Choroid plexus epithelial cell (primary cell): ENCODE data around the gene ARHGAP1.

ENCODE experiments used
- DNase-seq: peaks from one replicate; pipeline ENCODE4 v3.0.0-alpha.2; 2010; ENCODE audit warnings: low read depth
- H3K4me3 ChIP-seq: 2 replicates; pipeline ENCODE4 v1.5.1; 2011; ENCODE audit warnings: low read depth, mild to moderate bottlenecking, control low read depth, low read length, moderate library complexity
- TF ChIP-seq, protein P1 (sequence below): conservative IDR thresholded peaks from 2 replicates; pipeline ENCODE4 v1.5.1; 2011; ENCODE audit warnings: low read depth, mild to moderate bottlenecking, control low read depth, inconsistent platforms, low read length, moderate library complexity

ARHGAP1 gene

DNA sequence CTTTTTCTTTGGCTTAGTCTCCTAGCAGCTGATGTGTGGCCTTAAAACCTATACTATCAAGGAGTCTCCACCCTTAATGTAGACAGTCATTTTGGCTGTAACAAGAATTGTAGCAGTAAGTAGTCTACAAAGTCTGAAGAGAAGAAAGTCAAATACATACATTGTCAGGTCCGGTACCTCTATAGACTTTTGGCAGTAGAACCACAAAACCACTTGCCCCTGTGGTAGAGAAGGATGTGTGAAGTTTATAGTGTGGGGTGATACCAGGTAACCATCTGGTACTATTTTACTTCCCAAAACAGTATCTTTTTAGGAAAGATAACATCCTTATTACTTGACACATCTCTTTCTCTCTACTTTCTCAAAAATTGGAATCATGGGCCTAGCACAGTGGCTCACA is 67.9 kb downstream of the ARHGAP1 start:
- no peak for DNase-seq
- H3K4me3 ChIP-seq, result no peak overlapping the region
- TF ChIP-seq, protein P1, sequence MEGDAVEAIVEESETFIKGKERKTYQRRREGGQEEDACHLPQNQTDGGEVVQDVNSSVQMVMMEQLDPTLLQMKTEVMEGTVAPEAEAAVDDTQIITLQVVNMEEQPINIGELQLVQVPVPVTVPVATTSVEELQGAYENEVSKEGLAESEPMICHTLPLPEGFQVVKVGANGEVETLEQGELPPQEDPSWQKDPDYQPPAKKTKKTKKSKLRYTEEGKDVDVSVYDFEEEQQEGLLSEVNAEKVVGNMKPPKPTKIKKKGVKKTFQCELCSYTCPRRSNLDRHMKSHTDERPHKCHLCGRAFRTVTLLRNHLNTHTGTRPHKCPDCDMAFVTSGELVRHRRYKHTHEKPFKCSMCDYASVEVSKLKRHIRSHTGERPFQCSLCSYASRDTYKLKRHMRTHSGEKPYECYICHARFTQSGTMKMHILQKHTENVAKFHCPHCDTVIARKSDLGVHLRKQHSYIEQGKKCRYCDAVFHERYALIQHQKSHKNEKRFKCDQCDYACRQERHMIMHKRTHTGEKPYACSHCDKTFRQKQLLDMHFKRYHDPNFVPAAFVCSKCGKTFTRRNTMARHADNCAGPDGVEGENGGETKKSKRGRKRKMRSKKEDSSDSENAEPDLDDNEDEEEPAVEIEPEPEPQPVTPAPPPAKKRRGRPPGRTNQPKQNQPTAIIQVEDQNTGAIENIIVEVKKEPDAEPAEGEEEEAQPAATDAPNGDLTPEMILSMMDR, result no peak

DNA sequence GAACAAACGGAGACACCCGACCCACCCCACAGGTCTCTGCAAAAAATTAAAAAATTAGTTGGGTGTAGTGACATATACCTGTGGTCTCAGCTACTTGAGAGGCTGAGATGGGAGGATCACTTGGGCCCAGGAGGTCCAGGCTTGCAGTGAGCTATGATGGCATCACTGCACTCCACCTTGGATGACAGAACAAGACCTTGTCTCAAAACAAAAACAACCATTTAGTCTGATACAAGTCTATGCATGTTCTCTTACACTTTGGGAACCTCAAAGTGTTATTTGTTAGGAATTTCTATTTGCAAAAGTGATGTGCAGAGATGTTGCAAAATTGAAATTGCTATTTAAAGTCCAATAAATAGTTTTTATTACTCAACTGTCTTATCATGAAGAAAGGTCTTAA is 68.7 kb downstream of the ARHGAP1 start:
- H3K4me3 ChIP-seq, result no peak overlapping the region
- TF ChIP-seq, protein P1, result no peak
- DNase-seq, result no peak

DNA sequence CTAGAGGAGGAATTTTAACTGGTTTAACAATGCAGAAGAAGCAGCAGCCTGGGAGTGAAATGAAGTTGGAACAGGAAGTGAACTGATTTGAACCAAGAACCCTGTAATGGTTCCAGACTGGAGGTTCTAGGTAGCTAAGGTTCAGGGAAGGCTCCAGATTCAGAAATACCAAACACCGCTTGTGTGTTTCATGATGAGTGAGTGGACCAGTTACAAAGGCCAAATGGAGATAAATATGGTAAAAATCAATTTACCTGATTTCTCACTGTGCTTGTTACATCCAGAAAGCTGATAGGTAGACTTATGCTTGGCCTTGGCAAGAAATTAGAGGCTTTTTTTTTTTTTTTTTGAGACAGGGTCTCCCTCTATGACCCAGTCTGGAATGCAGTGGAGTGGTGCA is 70.2 kb downstream of the ARHGAP1 start:
- TF ChIP-seq, protein P1, result no peak
- DNase-seq, result no peak
- no peak overlapping the region for H3K4me3 ChIP-seq

GRCh38 chr11:46628961-46629360 is 71.5 kb downstream of the ARHGAP1 start:
- no peak overlapping the region for H3K4me3 ChIP-seq
- TF ChIP-seq, protein P1, result no peak
- no peak for DNase-seq
